HEK293 (cell line): ENCODE results near the gene GTF2A1L.

Source experiments
- ATF2 ChIP-seq: fragments of 450-650 bp; formaldehyde crosslinking; IDR thresholded peaks from 2 replicates; pipeline ENCODE4 v1.5.1; 2016; ENCODE audit warnings: missing biosample characterization, missing genetic modification characterization, low read depth
- BCL11A ChIP-seq: fragments of 450-650 bp; formaldehyde crosslinking; IDR thresholded peaks from 2 replicates; pipeline ENCODE4 v1.5.1; 2016; ENCODE audit warnings: low read depth, missing biosample characterization, missing genetic modification characterization
- CTCF ChIP-seq: fragments of 450-650 bp; formaldehyde crosslinking; IDR thresholded peaks from 2 replicates; pipeline ENCODE4 v1.5.1; 2016; ENCODE audit warnings: missing biosample characterization, missing genetic modification characterization
- KLF10 ChIP-seq: fragments of 450-650 bp; IDR thresholded peaks from 2 replicates; pipeline ENCODE4 v1.5.1; 2018; ENCODE audit warnings: missing biosample characterization, mild to moderate bottlenecking, missing genetic modification characterization
- PBX3 ChIP-seq: sonication (generic); formaldehyde crosslinking; IDR thresholded peaks from 2 replicates; pipeline ENCODE4 v1.8.1; 2022; ENCODE audit warnings: mild to moderate bottlenecking, moderate library complexity, missing genetic modification reagents
- ZFP69B ChIP-seq: fragments of 450-650 bp; formaldehyde crosslinking; IDR thresholded peaks from 2 replicates; pipeline ENCODE4 v1.5.1; 2016; ENCODE audit warnings: missing biosample characterization, missing genetic modification characterization
- ZNF157 ChIP-seq: fragments of 450-650 bp; formaldehyde crosslinking; IDR thresholded peaks from 2 replicates; pipeline ENCODE4 v1.5.1; 2016; ENCODE audit warnings: missing biosample characterization, missing genetic modification characterization
- ZNF211 ChIP-seq: fragments of 450-650 bp; formaldehyde crosslinking; IDR thresholded peaks from 2 replicates; pipeline ENCODE4 v1.5.1; 2016; ENCODE audit warnings: low read depth, missing biosample characterization, missing genetic modification characterization
- ZNF221 ChIP-seq: fragments of 450-650 bp; formaldehyde crosslinking; IDR thresholded peaks from 2 replicates; pipeline ENCODE4 v1.5.1; 2017; ENCODE audit warnings: missing biosample characterization, missing genetic modification characterization, borderline replicate concordance
- ZNF239 ChIP-seq: fragments of 450-650 bp; formaldehyde crosslinking; IDR thresholded peaks from 2 replicates; pipeline ENCODE4 v1.5.1; 2016; ENCODE audit warnings: missing biosample characterization, missing genetic modification characterization
- ZNF24 ChIP-seq: fragments of 450-650 bp; formaldehyde crosslinking; IDR thresholded peaks from 2 replicates; pipeline ENCODE4 v1.5.1; 2016; ENCODE audit warnings: missing biosample characterization, missing genetic modification characterization
- ZNF274 ChIP-seq, 2 experiments: fragments of 200-500 bp in 1 of 2; fragments of 450-650 bp in 1 of 2; sonication (Bioruptor generic) in 1 of 2; formaldehyde crosslinking in 1 of 2; IDR thresholded peaks; 2 replicates each; pipeline versions ENCODE4 v1.5.1 to v1.6.1; 2014 to 2016; ENCODE audit warnings: borderline replicate concordance in 1 of 2, inconsistent platforms in 1 of 2, low read length in 1 of 2, missing biosample characterization in 1 of 2, missing genetic modification characterization in 1 of 2
- ZNF423 ChIP-seq: fragments of 450-650 bp; formaldehyde crosslinking; IDR thresholded peaks from 2 replicates; pipeline ENCODE4 v1.5.1; 2016; ENCODE audit warnings: missing biosample characterization, missing genetic modification characterization
- ZNF530 ChIP-seq: fragments of 450-650 bp; formaldehyde crosslinking; IDR thresholded peaks from 2 replicates; pipeline ENCODE4 v1.5.1; 2016; ENCODE audit warnings: low read depth, missing biosample characterization, missing genetic modification characterization

- TF ChIP-seq ZNF211 (tag by site-specific recombination) (no peak), CTCF (tag by site-specific recombination) (no peak), ZNF221 (no peak), ZNF274 (IDR thresholded peaks at IDR 0.05; ENCODE audit: low read length) (no peak), ZNF274 (tag by site-specific recombination; IDR thresholded peaks at IDR 0.05; ENCODE audit: borderline replicate concordance) (no peak), BCL11A (tag by site-specific recombination) (no peak), ZNF157 (tag by site-specific recombination) (no peak), ZNF530 (tag by site-specific recombination) (no peak), ZNF423 (tag by site-specific recombination) (no peak), ATF2 (no peak), ZNF239 (tag by site-specific recombination) (no peak), ZFP69B (tag by site-specific recombination) (no peak), ZNF24 (no peak), KLF10 (tag by site-specific recombination) (no peak), PBX3 (no peak)
Observed at GRCh38 chr2:48586433-48586832, 31.2 kb upstream of the GTF2A1L start.
